Natural killer cell (primary cell): ENCODE data around the gene SCIMP. TPM values are rescaled to one million over a fixed set of nuclear protein-coding genes. Genes with fewer than 3 reads are reported as not detected.

Experiments
- ATAC-seq, 3 donors: fragments of 150-1000 bp in 2 of 3; fragments of 200-7000 bp in 1 of 3; cut with Tn5 transposase; 1 replicate in 1 of 3; 2 replicates in 2 of 3; pipeline ENCODE4 v1.10.0; 2021; ENCODE audit warnings: mild to moderate bottlenecking in 2 of 3, moderate library complexity in 2 of 3
- DNase-seq, 2 donors: peaks; one replicate each; pipeline versions ENCODE4 v3.0.0 to v3.0.0-alpha.2; 2013 to 2021; ENCODE audit warnings: mixed read lengths in 1 of 2
- H3K27ac ChIP-seq: one replicate; pipeline ENCODE4 v1.5.1; 2013; ENCODE audit warnings: mild to moderate bottlenecking, low read length
- H3K27me3 ChIP-seq: one replicate; pipeline ENCODE4 v1.6.1; 2013; ENCODE audit warnings: low read length; ENCODE audit not compliant: control insufficient read depth, insufficient read depth
- H3K36me3 ChIP-seq: one replicate; pipeline ENCODE4 v1.6.1; 2013; ENCODE audit warnings: low read length; ENCODE audit not compliant: control insufficient read depth, insufficient read depth
- H3K4me1 ChIP-seq: one replicate; pipeline ENCODE4 v1.6.1; 2013; ENCODE audit warnings: low read length; ENCODE audit not compliant: control insufficient read depth, insufficient read depth
- H3K4me3 ChIP-seq: one replicate; pipeline ENCODE4 v1.5.1; 2013; ENCODE audit warnings: low read length
- H3K9me3 ChIP-seq: one replicate; pipeline ENCODE4 v1.6.1; 2013; ENCODE audit warnings: low read length; ENCODE audit not compliant: control insufficient read depth, insufficient read depth
- H3K27ac Mint-ChIP-seq, 2 donors: one replicate each; pipeline ENCODE4 v1.8.0; 2022; ENCODE audit warnings: mild to moderate bottlenecking in 2 of 2, mixed read lengths in 2 of 2, moderate library complexity in 1 of 2
- H3K27me3 Mint-ChIP-seq, 2 donors: one replicate each; pipeline ENCODE4 v1.8.0; 2022; ENCODE audit warnings: low read depth in 2 of 2, mixed read lengths in 2 of 2
- H3K36me3 Mint-ChIP-seq: one replicate; pipeline ENCODE4 v1.8.0; 2022; ENCODE audit warnings: mixed read lengths
- H3K4me1 Mint-ChIP-seq, 2 donors: one replicate each; pipeline ENCODE4 v1.8.0; 2022; ENCODE audit warnings: mixed read lengths in 2 of 2
- H3K4me3 Mint-ChIP-seq: one replicate; pipeline ENCODE4 v1.8.0; 2022; ENCODE audit warnings: mild to moderate bottlenecking, moderate library complexity, mixed read lengths
- H3K9me3 Mint-ChIP-seq, 2 donors: one replicate each; pipeline ENCODE4 v1.8.0; 2022; ENCODE audit warnings: mixed read lengths in 2 of 2
- WGBS: methylation state at CpG from one replicate; pipeline ENCODE4 v1.1.7; 2013; ENCODE audit warnings: missing lambda C conversion rate; ENCODE audit not compliant: insufficient coverage; 5-methylcytosine and 5-hydroxymethylcytosine counted together
- intact Hi-C: fragments of 100-400 bp; cut with micrococcal nuclease; formaldehyde crosslinking; loops from one replicate; pipeline ENCODE4 v1.14.2; 2022
- total RNA-seq, 4 donors: library from RNA; stranded (reverse); fragments of 120-200 nt in 1 of 4; gene quantifications; one replicate each; pipeline versions ENCODE4 v1.2.3 to v1.2.4, GENCODE V29; 2013 to 2022
- TF ChIP-seq, protein P1 (sequence below): fragments of 200-600 bp; IDR thresholded peaks from one replicate; pipeline ENCODE4 v1.8.0; 2022; ENCODE audit warnings: antibody characterized with exemption

Gene SCIMP
- total RNA-seq, 3 donors from 2014 or later (not counting 1 experiment from before 2014, with no cell fraction given): 3.9 to 10.0 (median 8.0) TPM

DNA sequence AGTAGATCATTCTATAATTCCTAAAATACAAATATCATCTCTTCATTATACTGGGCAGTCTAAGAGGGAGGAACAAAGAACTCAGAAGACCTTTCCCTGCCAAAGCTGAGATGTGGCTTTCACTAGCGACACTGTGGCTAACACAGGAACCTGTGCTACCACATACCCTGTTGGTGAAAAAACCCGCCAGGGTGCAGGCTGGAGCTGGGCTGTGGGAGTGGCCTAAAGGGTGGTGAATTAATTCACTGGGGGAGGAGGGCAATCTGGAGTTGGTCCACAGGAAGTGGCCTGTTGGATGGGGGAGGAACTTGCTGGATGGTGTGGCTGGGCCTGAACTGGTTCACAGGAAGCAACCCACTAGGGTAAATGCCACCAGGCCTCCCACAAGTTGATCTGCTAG, 50.4 kb downstream of the SCIMP start:
- peak; percentile 97 to 99 (median 98) for ATAC-seq
- peaks cover 63% of the 10 kb centered on the region for H3K9me3 ChIP-seq
- peaks cover 13% of the 10 kb centered on the region for H3K4me1 ChIP-seq
- H3K4me1 Mint-ChIP-seq: peaks cover 27 to 42% of the 10 kb centered on the region in 2 donors
- DNase-seq: peak; percentile 57 to 72
- no peak overlapping the region for H3K4me3 ChIP-seq
- H3K27me3 ChIP-seq: no peaks in the 10 kb centered on the region
- TF ChIP-seq, protein P1, sequence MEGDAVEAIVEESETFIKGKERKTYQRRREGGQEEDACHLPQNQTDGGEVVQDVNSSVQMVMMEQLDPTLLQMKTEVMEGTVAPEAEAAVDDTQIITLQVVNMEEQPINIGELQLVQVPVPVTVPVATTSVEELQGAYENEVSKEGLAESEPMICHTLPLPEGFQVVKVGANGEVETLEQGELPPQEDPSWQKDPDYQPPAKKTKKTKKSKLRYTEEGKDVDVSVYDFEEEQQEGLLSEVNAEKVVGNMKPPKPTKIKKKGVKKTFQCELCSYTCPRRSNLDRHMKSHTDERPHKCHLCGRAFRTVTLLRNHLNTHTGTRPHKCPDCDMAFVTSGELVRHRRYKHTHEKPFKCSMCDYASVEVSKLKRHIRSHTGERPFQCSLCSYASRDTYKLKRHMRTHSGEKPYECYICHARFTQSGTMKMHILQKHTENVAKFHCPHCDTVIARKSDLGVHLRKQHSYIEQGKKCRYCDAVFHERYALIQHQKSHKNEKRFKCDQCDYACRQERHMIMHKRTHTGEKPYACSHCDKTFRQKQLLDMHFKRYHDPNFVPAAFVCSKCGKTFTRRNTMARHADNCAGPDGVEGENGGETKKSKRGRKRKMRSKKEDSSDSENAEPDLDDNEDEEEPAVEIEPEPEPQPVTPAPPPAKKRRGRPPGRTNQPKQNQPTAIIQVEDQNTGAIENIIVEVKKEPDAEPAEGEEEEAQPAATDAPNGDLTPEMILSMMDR: no peak
- H3K36me3 ChIP-seq: peaks cover 1% of the 10 kb centered on the region
- 41% methylated on average over 2 of the region's 2 CpGs for WGBS
- H3K9me3 Mint-ChIP-seq: peaks cover 10 to 22% of the 10 kb centered on the region in 2 donors
- H3K27ac ChIP-seq: peak overlapping the region; percentile 33
- peak overlapping the region; percentile 74 for H3K4me3 Mint-ChIP-seq
- no peaks in the 10 kb centered on the region for H3K27me3 Mint-ChIP-seq
- H3K27ac Mint-ChIP-seq: peak overlapping the region; percentile 84 to 87
- intact Hi-C loops: loop anchor here (2.0 to 5.0 kb wide), 2 partner anchors 43 to 332 kb away; no protein-coding TSS in a partner anchor
- H3K36me3 Mint-ChIP-seq: peaks cover 57% of the 10 kb centered on the region

DNA sequence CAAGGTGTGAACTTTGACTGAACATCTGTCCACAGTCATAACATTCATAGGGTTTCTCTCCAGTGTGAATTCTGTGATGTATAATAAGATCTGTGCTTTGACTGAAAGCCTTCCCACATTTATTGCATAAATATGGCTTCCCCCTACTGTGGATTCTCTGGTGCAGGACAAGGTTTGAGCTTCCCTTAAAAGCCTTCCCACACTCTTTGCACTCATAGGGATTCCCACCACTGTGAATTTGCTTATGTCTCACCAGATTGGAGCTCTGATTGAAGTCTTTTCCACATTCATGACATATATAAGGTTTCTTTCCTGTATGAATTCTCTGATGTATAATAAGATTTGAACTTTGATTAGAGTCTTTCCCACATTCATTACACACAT, 51.3 kb downstream of the SCIMP start:
- Histone ChIP-seq H3K36me3 (no peaks in the 10 kb centered on the region), H3K27me3 (no peaks in the 10 kb centered on the region), H3K9me3 (peaks cover 70% of the 10 kb centered on the region), H3K4me1 (peaks cover 13% of the 10 kb centered on the region), H3K27ac (no peak overlapping the region), H3K4me3 (no peak overlapping the region)
- Mint-ChIP-seq H3K9me3 (peaks cover 10 to 23% of the 10 kb centered on the region in 2 donors), H3K27me3 (no peaks in the 10 kb centered on the region), H3K27ac (peak overlapping the region; percentile 84 to 87), H3K4me1 (peaks cover 27 to 41% of the 10 kb centered on the region in 2 donors), H3K36me3 (peaks cover 54% of the 10 kb centered on the region), H3K4me3 (peak overlapping the region; percentile 13)
- TF ChIP-seq, protein P1: no peak
- no peak for DNase-seq
- intact Hi-C loops: loop anchor here (5.0 kb wide), 1 partner anchor 331 kb away; no protein-coding TSS in a partner anchor
- no peak for ATAC-seq

DNA sequence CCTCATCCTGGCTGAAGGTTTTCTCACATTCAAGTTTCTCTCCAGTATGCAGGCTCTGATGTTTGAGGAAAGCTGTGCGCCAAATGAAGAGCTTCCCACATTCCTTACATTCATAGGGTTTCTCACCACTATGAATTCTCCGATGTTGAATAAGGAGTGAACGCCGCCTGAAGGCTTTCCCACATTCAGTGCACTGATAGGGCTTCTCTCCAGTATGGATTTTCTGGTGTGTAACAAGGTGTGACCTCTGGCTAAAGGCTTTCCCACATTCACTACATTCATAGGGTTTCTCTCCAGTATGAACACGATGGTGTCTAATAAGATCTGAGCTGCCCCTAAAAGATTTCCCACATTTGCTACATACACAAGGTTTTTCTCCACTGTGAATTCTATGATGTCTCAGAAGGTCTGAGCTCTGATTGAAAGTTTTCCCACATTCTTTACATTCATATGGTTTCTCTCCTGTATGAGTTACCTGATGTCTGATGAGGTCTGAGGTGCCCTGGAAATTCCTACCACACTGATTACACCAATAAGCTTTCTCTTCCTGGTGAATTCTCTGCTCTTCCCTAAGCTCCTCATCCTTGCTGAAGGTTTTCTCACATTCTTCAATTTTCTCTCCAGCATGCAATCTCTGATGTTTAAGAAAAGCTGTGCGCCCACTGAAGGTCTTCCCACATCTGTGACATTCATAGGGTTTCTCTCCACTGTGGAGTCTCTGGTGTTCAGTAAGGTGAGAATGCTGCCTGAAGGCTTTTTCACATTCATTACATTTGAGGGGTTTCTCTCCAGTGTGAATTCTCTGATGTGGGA, 51.9 kb downstream of the SCIMP start:
- peaks cover 10 to 21% of the 10 kb centered on the region in 2 donors for H3K9me3 Mint-ChIP-seq

More for the DNA sequence above, 51.9 kb downstream of the SCIMP start:
- Mint-ChIP-seq H3K4me3 (peak overlapping the region; percentile 37), H3K27me3 (no peaks in the 10 kb centered on the region), H3K36me3 (peaks cover 48% of the 10 kb centered on the region), H3K27ac (peak overlapping the region in 1 of 2 donors; percentile 87), H3K4me1 (peaks cover 27 to 36% of the 10 kb centered on the region in 2 donors)
- no peak for ATAC-seq
- H3K9me3 ChIP-seq: peaks cover 72% of the 10 kb centered on the region
- H3K4me1 ChIP-seq: peaks cover 13% of the 10 kb centered on the region
- H3K27ac ChIP-seq: no peak overlapping the region
- TF ChIP-seq, protein P1: no peak
- H3K4me3 ChIP-seq: no peak overlapping the region
- H3K27me3 ChIP-seq: no peaks in the 10 kb centered on the region
- no peaks in the 10 kb centered on the region for H3K36me3 ChIP-seq
- intact Hi-C loops: loop anchor here (5.0 kb wide), 1 partner anchor 331 kb away; no protein-coding TSS in a partner anchor
- WGBS: 100% methylated on average over 3 of the region's 6 CpGs
- DNase-seq: no peak
